WTC11 (cell line): ENCODE data around the gene EME2. TPM values are rescaled to one million over a fixed set of nuclear protein-coding genes. Genes with fewer than 3 reads are reported as not detected.

Experiments used
- ATAC-seq: fragments of 200-7000 bp; cut with Tn5 transposase; 2 replicates; pipeline ENCODE4 v1.10.0; 2021; ENCODE audit warnings: mild to moderate bottlenecking, moderate library complexity
- CTCF ChIA-PET: fragments of 300-600 bp; sonication (Branson Sonifier 250); formaldehyde crosslinking; loops from one replicate; lab custom pipeline; 2021; ENCODE audit warnings: antibody characterized with exemption; lab: Charles Lee
- POLR2A ChIA-PET: fragments of 350-600 bp; sonication (Branson Sonifier 250); formaldehyde crosslinking; loops from one replicate; lab custom pipeline; 2021; ENCODE audit warnings: antibody characterized with exemption; lab: Charles Lee
- DNase-seq: peaks from one replicate; pipeline ENCODE4 v3.0.0; 2021; ENCODE audit warnings: low spot score
- H3K27ac Mint-ChIP-seq: 2 replicates; pipeline ENCODE4 v1.8.0; 2021; ENCODE audit warnings: mixed read lengths
- H3K27me3 Mint-ChIP-seq: 2 replicates; pipeline ENCODE4 v1.8.0; 2021; ENCODE audit warnings: low read depth, mild to moderate bottlenecking, moderate library complexity, mixed read lengths
- H3K36me3 Mint-ChIP-seq: 2 replicates; pipeline ENCODE4 v1.8.0; 2021; ENCODE audit warnings: mixed read lengths
- H3K4me1 Mint-ChIP-seq: 2 replicates; pipeline ENCODE4 v1.8.0; 2022; ENCODE audit warnings: mixed read lengths
- H3K4me3 Mint-ChIP-seq: 2 replicates; pipeline ENCODE4 v1.8.0; 2021; ENCODE audit warnings: mild to moderate bottlenecking, moderate library complexity, mixed read lengths
- H3K9me3 Mint-ChIP-seq: 2 replicates; pipeline ENCODE4 v1.8.0; 2021; ENCODE audit warnings: mixed read lengths
- CBFB ChIP-seq: sonication (generic); formaldehyde crosslinking; IDR thresholded peaks from 2 replicates; pipeline ENCODE4 v1.8.1; 2022; ENCODE audit warnings: mild to moderate bottlenecking, low read depth, missing genetic modification reagents
- EMX1 ChIP-seq: fragments of 250-450 bp; sonication (Bioruptor Pico); IDR thresholded peaks from 2 replicates; pipeline ENCODE4 v1.8.0; 2021; ENCODE audit warnings: mild to moderate bottlenecking
- ETV6 ChIP-seq: sonication (generic); formaldehyde crosslinking; IDR thresholded peaks from 2 replicates; pipeline ENCODE4 v1.8.1; 2022; ENCODE audit warnings: mild to moderate bottlenecking, missing genetic modification reagents
- FOXJ3 ChIP-seq: sonication (generic); formaldehyde crosslinking; IDR thresholded peaks from 2 replicates; pipeline ENCODE4 v1.9.0; 2021; ENCODE audit warnings: missing genetic modification reagents, mild to moderate bottlenecking, borderline replicate concordance
- NFATC4 ChIP-seq: fragments of 250-450 bp; sonication (Bioruptor Pico); IDR thresholded peaks from 2 replicates; pipeline ENCODE4 v1.9.0; 2021; ENCODE audit warnings: mild to moderate bottlenecking
- NFE2L1 ChIP-seq: sonication (generic); formaldehyde crosslinking; IDR thresholded peaks from 2 replicates; pipeline ENCODE4 v1.8.1; 2023; ENCODE audit warnings: missing genetic modification reagents
- RORB ChIP-seq: fragments of 250-450 bp; sonication (Bioruptor Pico); IDR thresholded peaks from 2 replicates; pipeline ENCODE4 v1.9.0; 2021; ENCODE audit warnings: mild to moderate bottlenecking
- SMAD3 ChIP-seq: sonication (generic); formaldehyde crosslinking; IDR thresholded peaks from 2 replicates; pipeline ENCODE4 v1.8.0; 2022; ENCODE audit warnings: missing genetic modification reagents, mild to moderate bottlenecking, borderline replicate concordance
- TCF7 ChIP-seq: sonication (generic); formaldehyde crosslinking; IDR thresholded peaks from 2 replicates; pipeline ENCODE4 v1.8.0; 2022; ENCODE audit warnings: mild to moderate bottlenecking, low read depth, missing genetic modification reagents, moderate library complexity
- TEAD4 ChIP-seq: sonication (generic); formaldehyde crosslinking; IDR thresholded peaks from 2 replicates; pipeline ENCODE4 v1.8.0; 2022; ENCODE audit warnings: mild to moderate bottlenecking, missing genetic modification reagents
- TP53 ChIP-seq: sonication (generic); formaldehyde crosslinking; IDR thresholded peaks from 2 replicates; pipeline ENCODE4 v1.8.1; 2023; ENCODE audit warnings: mild to moderate bottlenecking, missing genetic modification reagents
- ZNF138 ChIP-seq: sonication (generic); formaldehyde crosslinking; conservative IDR thresholded peaks from 2 replicates; pipeline ENCODE4 v1.8.1; 2022; ENCODE audit warnings: mild to moderate bottlenecking, moderate library complexity, missing genetic modification reagents
- ZNF232 ChIP-seq: sonication (generic); formaldehyde crosslinking; IDR thresholded peaks from 2 replicates; pipeline ENCODE4 v1.8.0; 2022; ENCODE audit warnings: mild to moderate bottlenecking, missing genetic modification reagents
- microRNA-seq: library from miRNA; unstranded; fragments of <30 nt; microRNA quantifications from one replicate; pipeline ENCODE4 v1.2.0, GENCODE V29; 2022; ENCODE audit warnings: borderline number of aligned reads
- total RNA-seq: library from RNA; stranded (reverse); gene quantifications from 3 replicates; pipeline ENCODE4 v1.2.3, GENCODE V29; 2021
- TF ChIP-seq, protein P1 (sequence below): sonication (generic); formaldehyde crosslinking; IDR thresholded peaks from 2 replicates; pipeline ENCODE4 v1.8.0; 2023; ENCODE audit warnings: missing genetic modification reagents
- TF ChIP-seq, protein P2 (sequence below): sonication (generic); formaldehyde crosslinking; IDR thresholded peaks from 2 replicates; pipeline ENCODE4 v1.8.1; 2022; ENCODE audit warnings: low read depth, mild to moderate bottlenecking, moderate library complexity, missing genetic modification reagents, borderline replicate concordance
- TF ChIP-seq, protein P3 (sequence below): sonication (generic); formaldehyde crosslinking; IDR thresholded peaks from 2 replicates; pipeline ENCODE4 v1.8.0; 2022; ENCODE audit warnings: mild to moderate bottlenecking, missing genetic modification reagents
- TF ChIP-seq, protein P4 (sequence below): sonication (generic); formaldehyde crosslinking; IDR thresholded peaks from 2 replicates; pipeline ENCODE4 v1.8.1; 2022; ENCODE audit warnings: mild to moderate bottlenecking, moderate library complexity, missing genetic modification reagents

EME2 gene
- total RNA-seq, 1 experiment from 2014 or later, result 23.2 TPM

DNA sequence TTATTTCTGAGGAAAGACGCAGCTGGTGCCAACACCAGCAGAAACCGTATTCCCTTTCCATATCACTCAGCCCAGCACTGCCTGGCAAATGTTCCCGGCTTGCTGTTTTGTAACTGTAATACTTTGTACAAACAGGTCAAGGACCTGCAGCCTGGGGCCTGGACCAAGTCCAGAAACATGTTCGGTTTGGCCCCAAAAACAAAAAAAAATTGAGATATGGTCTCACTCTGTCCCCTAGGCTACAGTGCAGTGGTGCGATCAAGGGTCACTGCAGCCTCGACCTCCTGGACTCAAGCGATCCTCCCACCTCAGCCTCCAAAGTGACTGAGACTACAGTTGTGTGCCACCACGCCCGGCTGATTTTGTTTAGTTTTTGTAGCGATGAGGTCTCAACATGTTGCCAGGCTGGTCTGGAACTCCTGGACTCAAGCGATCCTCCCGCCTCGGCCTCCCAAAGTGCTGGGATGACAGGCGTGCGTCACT is 52.8 kb downstream of the EME2 start:
- no peak for DNase-seq
- TF ChIP-seq NFATC4 (CRISPR knock-in tag) (no peak), ZNF232 (no peak), CBFB (CRISPR knock-in tag) (no peak), ZNF138 (no peak), RORB (CRISPR knock-in tag) (no peak), TCF7 (CRISPR knock-in tag) (no peak), TP53 (CRISPR knock-in tag) (no peak), EMX1 (CRISPR knock-in tag) (no peak), NFE2L1 (no peak), ETV6 (CRISPR knock-in tag) (no peak), TEAD4 (CRISPR knock-in tag) (no peak), FOXJ3 (CRISPR knock-in tag) (no peak), SMAD3 (no peak)
- TF ChIP-seq, protein P1, sequence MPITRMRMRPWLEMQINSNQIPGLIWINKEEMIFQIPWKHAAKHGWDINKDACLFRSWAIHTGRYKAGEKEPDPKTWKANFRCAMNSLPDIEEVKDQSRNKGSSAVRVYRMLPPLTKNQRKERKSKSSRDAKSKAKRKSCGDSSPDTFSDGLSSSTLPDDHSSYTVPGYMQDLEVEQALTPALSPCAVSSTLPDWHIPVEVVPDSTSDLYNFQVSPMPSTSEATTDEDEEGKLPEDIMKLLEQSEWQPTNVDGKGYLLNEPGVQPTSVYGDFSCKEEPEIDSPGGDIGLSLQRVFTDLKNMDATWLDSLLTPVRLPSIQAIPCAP, result no peak
- TF ChIP-seq, protein P2, sequence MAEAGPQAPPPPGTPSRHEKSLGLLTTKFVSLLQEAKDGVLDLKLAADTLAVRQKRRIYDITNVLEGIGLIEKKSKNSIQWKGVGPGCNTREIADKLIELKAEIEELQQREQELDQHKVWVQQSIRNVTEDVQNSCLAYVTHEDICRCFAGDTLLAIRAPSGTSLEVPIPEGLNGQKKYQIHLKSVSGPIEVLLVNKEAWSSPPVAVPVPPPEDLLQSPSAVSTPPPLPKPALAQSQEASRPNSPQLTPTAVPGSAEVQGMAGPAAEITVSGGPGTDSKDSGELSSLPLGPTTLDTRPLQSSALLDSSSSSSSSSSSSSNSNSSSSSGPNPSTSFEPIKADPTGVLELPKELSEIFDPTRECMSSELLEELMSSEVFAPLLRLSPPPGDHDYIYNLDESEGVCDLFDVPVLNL, result no peak
- TF ChIP-seq, protein P3, sequence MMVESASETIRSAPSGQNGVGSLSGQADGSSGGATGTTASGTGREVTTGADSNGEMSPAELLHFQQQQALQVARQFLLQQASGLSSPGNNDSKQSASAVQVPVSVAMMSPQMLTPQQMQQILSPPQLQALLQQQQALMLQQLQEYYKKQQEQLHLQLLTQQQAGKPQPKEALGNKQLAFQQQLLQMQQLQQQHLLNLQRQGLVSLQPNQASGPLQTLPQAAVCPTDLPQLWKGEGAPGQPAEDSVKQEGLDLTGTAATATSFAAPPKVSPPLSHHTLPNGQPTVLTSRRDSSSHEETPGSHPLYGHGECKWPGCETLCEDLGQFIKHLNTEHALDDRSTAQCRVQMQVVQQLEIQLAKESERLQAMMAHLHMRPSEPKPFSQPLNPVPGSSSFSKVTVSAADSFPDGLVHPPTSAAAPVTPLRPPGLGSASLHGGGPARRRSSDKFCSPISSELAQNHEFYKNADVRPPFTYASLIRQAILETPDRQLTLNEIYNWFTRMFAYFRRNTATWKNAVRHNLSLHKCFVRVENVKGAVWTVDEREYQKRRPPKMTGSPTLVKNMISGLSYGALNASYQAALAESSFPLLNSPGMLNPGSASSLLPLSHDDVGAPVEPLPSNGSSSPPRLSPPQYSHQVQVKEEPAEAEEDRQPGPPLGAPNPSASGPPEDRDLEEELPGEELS (CRISPR knock-in tag), result no peak
- TF ChIP-seq, protein P4, sequence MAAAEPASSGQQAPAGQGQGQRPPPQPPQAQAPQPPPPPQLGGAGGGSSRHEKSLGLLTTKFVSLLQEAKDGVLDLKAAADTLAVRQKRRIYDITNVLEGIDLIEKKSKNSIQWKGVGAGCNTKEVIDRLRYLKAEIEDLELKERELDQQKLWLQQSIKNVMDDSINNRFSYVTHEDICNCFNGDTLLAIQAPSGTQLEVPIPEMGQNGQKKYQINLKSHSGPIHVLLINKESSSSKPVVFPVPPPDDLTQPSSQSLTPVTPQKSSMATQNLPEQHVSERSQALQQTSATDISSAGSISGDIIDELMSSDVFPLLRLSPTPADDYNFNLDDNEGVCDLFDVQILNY, result no peak
- TF ChIP-seq, all 79 proteins: peak for 0
- Mint-ChIP-seq H3K4me1 (peaks cover 19% of the 10 kb centered on the region), H3K27me3 (peaks cover 2% of the 10 kb centered on the region; the same call in 1 of the 2 replicates), H3K9me3 (no peaks in the 10 kb centered on the region), H3K4me3 (peak overlapping the region; percentile 65), H3K27ac (no peak overlapping the region), H3K36me3 (no peaks in the 10 kb centered on the region)
- ATAC-seq, result no peak
- ChIA-PET CTCF (interaction anchor here (0.8 kb wide), 1 partner anchor 43 kb away, joined by 4 read pairs; the partner anchor contains the start of genes NUBP2 and SPSB3), POLR2A (no interaction called here)

Small RNA genes within 50 kb of the gene (microRNA-seq; reads per million reads assigned to microRNA genes)
- 14.7 reads per million, percentile 34 among the genes with 10 or more reads in this experiment for gene MIR3177

Other genes starting within 250 kb of the EME2 start
- gene TMEM204, start 239.1 kb upstream of the EME2 start, total RNA-seq, result 0.18 to 0.35 TPM (median 0.30 TPM) in 3 replicates
- gene IFT140, start 160.7 kb upstream of the EME2 start, total RNA-seq, result 27.0 to 31.0 TPM (median 28.9 TPM) in 3 replicates
- 24.0 to 27.4 TPM (median 25.9 TPM) in 3 replicates for gene CRAMP1, start 160.4 kb upstream of the EME2 start, total RNA-seq
- 150 to 169 TPM (median 157 TPM) in 3 replicates for gene JPT2, start 94.5 kb upstream of the EME2 start, total RNA-seq
- gene MAPK8IP3, start 66.6 kb upstream of the EME2 start, total RNA-seq, result 59.7 to 72.3 TPM (median 63.2 TPM) in 3 replicates
- 86.8 to 106 TPM (median 103 TPM) in 3 replicates for gene NME3, start 1.3 kb upstream of the EME2 start, total RNA-seq
- 258 to 262 TPM (median 261 TPM) in 3 replicates for gene MRPS34, start 324 bp downstream of the EME2 start, total RNA-seq
- gene SPSB3, start 9.8 kb downstream of the EME2 start, total RNA-seq, result 27.2 to 32.8 TPM (median 28.4 TPM) in 3 replicates
- 76.4 to 89.2 TPM (median 77.6 TPM) in 3 replicates for gene NUBP2, start 10.2 kb downstream of the EME2 start, total RNA-seq
- not detected in 3 replicates for gene IGFALS, start 20.9 kb downstream of the EME2 start, total RNA-seq
- 36.0 to 43.1 TPM (median 38.2 TPM) in 3 replicates for gene HAGH, start 54.0 kb downstream of the EME2 start, total RNA-seq
- 14.3 to 19.5 TPM (median 19.4 TPM) in 3 replicates for gene FAHD1, start 54.4 kb downstream of the EME2 start, total RNA-seq
- 1.4 to 3.9 TPM (median 3.3 TPM) in 3 replicates for gene MEIOB, start 99.4 kb downstream of the EME2 start, total RNA-seq
- gene HS3ST6, start 145.6 kb downstream of the EME2 start, total RNA-seq, result 0.41 to 1.0 TPM (median 0.50 TPM) in 3 replicates
- 26.4 to 29.8 TPM (median 28.3 TPM) in 3 replicates for gene MSRB1, start 170.4 kb downstream of the EME2 start, total RNA-seq
- 0.77 to 1.1 TPM (median 0.96 TPM) in 3 replicates for gene RPL3L, start 181.9 kb downstream of the EME2 start, total RNA-seq
- gene NDUFB10, start 186.7 kb downstream of the EME2 start, total RNA-seq, result 200 to 228 TPM (median 205 TPM) in 3 replicates
- gene RPS2, start 192.0 kb downstream of the EME2 start, total RNA-seq, result 4,395 to 4,767 TPM (median 4,632 TPM) in 3 replicates
- 0.31 TPM in 1 of 3 replicates, not detected in the others for gene RNF151, start 194.0 kb downstream of the EME2 start, total RNA-seq
- gene TBL3, start 199.2 kb downstream of the EME2 start, total RNA-seq, result 67.6 to 73.4 TPM (median 71.3 TPM) in 3 replicates
- gene NOXO1, start 208.7 kb downstream of the EME2 start, total RNA-seq, result 5.7 to 7.7 TPM (median 6.9 TPM) in 3 replicates
- gene GFER, start 211.4 kb downstream of the EME2 start, total RNA-seq, result 56.0 to 58.5 TPM (median 57.0 TPM) in 3 replicates
- 41.5 to 53.5 TPM (median 51.2 TPM) in 3 replicates for gene SYNGR3, start 217.2 kb downstream of the EME2 start, total RNA-seq
- 53.9 to 66.4 TPM (median 55.5 TPM) in 3 replicates for gene ZNF598, start 237.0 kb downstream of the EME2 start, total RNA-seq
- 15.2 to 28.6 TPM (median 22.0 TPM) in 3 replicates for gene NPW, start 247.0 kb downstream of the EME2 start, total RNA-seq